PC-3 (cell line): ENCODE data around the gene PROP1. TPM values are rescaled to one million over a fixed set of nuclear protein-coding genes. Genes with fewer than 3 reads are reported as not detected.
"Not testable (repeated sequence)": the region's sequence is repeated elsewhere in the genome, so short reads cannot be mapped to it uniquely, and the experiment has no call there.

ENCODE experiments used
- ATAC-seq: fragments of 200-7000 bp; cut with Tn5 transposase; 2 replicates; pipeline ENCODE4 v1.9.1; 2020; ENCODE audit warnings: mild to moderate bottlenecking, moderate library complexity
- BruUV-seq: library from RNA; stranded (reverse); fragments of 400-500 nt; replicated peaks from 2 replicates; lab custom pipeline; 2021; lab: Mats Ljungman, UMichigan
- CTCF ChIA-PET: fragments of 300-600 bp; sonication (Branson Sonifier 250); formaldehyde crosslinking; loops from one replicate; lab custom pipeline; 2022; ENCODE audit warnings: antibody characterized with exemption; lab: Charles Lee
- POLR2A ChIA-PET: fragments of 300-600 bp; sonication (Branson Sonifier 250); formaldehyde crosslinking; loops from one replicate; lab custom pipeline; 2022; ENCODE audit warnings: antibody characterized with exemption; ENCODE audit not compliant: unreplicated experiment; lab: Charles Lee
- DNase-seq: peaks from one replicate; pipeline ENCODE4 v3.0.0-alpha.2; 2015
- H2AFZ ChIP-seq: fragments of 300-600 bp; sonication (generic); 2 replicates; pipeline ENCODE4 v1.6.0; 2016; ENCODE audit warnings: antibody characterized with exemption, low read length
- H3F3A ChIP-seq: fragments of 300-600 bp; sonication (generic); one replicate; pipeline ENCODE4 v1.6.0; 2017; ENCODE audit warnings: antibody characterized with exemption, low read length, control low read depth, mild to moderate bottlenecking; ENCODE audit not compliant: unreplicated experiment
- H3K27ac ChIP-seq: fragments of 300-600 bp; sonication (generic); 2 replicates; pipeline ENCODE4 v1.5.1; 2016; ENCODE audit warnings: mild to moderate bottlenecking, low read length
- H3K27me3 ChIP-seq: fragments of 300-600 bp; sonication (generic); 2 replicates; pipeline ENCODE4 v1.6.1; 2016; ENCODE audit warnings: low read length, mixed read lengths
- H3K36me3 ChIP-seq: fragments of 300-600 bp; sonication (generic); 2 replicates; pipeline ENCODE4 v1.6.1; 2016; ENCODE audit warnings: low read depth, mixed run types, low read length, mixed read lengths
- H3K4me1 ChIP-seq: fragments of 300-600 bp; sonication (generic); 2 replicates; pipeline ENCODE4 v1.5.1; 2016; ENCODE audit warnings: low read length; ENCODE audit not compliant: insufficient read depth
- H3K4me2 ChIP-seq: fragments of 300-600 bp; sonication (generic); 2 replicates; pipeline ENCODE4 v1.6.0; 2016; ENCODE audit warnings: low read length
- H3K4me3 ChIP-seq: fragments of 300-600 bp; sonication (generic); 2 replicates; pipeline ENCODE4 v1.5.1; 2016; ENCODE audit warnings: mild to moderate bottlenecking, low read length, mixed read lengths
- H3K79me2 ChIP-seq: fragments of 300-600 bp; sonication (generic); 2 replicates; pipeline ENCODE4 v1.6.1; 2017; ENCODE audit warnings: low read length, mixed read lengths
- H3K9ac ChIP-seq: fragments of 300-600 bp; sonication (generic); 2 replicates; pipeline ENCODE4 v1.6.0; 2016; ENCODE audit warnings: mild to moderate bottlenecking, low read length
- H3K9me2 ChIP-seq: fragments of 300-600 bp; sonication (generic); replicated peaks from 2 replicates; pipeline ENCODE4 v1.6.1; 2016; ENCODE audit warnings: mixed run types, low read length, mixed read lengths
- H3K9me3 ChIP-seq: fragments of 300-600 bp; sonication (generic); 2 replicates; pipeline ENCODE4 v1.6.1; 2016; ENCODE audit warnings: low read length, mixed read lengths
- H4K20me1 ChIP-seq: fragments of 300-600 bp; sonication (generic); 2 replicates; pipeline ENCODE4 v1.6.1; 2016; ENCODE audit warnings: low read length, mixed read lengths
- CTCF ChIP-seq: fragments of 300-600 bp; sonication (generic); conservative IDR thresholded peaks from 2 replicates; pipeline ENCODE4 v1.5.1; 2017; ENCODE audit warnings: antibody characterized with exemption, low read depth, mild to moderate bottlenecking, low read length
- EZH2 ChIP-seq: fragments of 300-600 bp; sonication (generic); IDR thresholded peaks from one replicate; pipeline ENCODE4 v1.6.1; 2017; ENCODE audit warnings: antibody characterized with exemption, mild to moderate bottlenecking, low read length; ENCODE audit not compliant: unreplicated experiment
- EZH2phosphoT487 ChIP-seq: fragments of 300-600 bp; sonication (generic); IDR thresholded peaks from 2 replicates; pipeline ENCODE4 v1.6.1; 2018; ENCODE audit warnings: mild to moderate bottlenecking, antibody characterized with exemption, low read length, borderline replicate concordance
- intact Hi-C: fragments of 100-400 bp; cut with micrococcal nuclease; formaldehyde crosslinking; loops from 2 replicates; pipeline ENCODE4 v1.9.0; 2023
- total RNA-seq: library from RNA; depleted of rRNA; stranded (reverse); fragments of >200 nt; gene quantifications from 2 replicates; pipeline ENCODE4 v1.2.3, GENCODE V29; 2014

Gene PROP1
- total RNA-seq, 1 experiment from 2014 or later = not detected

DNA sequence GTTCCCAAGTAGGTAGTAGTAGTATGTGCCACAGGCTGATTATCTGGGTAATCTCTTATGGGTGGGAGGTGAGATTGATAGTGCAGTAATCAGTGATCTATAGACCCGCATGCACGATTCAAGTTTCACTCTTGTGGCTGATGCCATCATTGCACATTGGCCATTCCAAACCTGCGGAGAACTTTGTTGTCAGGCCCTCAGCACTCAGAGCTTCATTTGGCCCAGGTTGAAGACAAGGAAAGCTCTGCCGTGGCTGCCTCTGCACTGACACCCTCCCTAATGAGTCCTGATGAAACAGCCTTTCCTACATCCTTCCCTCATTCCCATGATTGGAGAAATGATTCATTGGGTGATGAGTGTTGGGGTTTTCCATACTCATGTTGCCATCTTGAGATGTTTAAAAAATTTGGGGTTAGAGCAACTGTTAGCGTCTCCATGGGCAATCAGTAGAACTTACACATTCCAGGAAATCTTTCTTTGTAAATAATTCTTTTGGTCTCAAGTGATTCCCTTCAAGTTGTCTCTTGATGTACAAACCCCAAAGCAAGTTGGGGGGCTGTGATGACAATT, 22.9 kb downstream of the PROP1 start:
- CTCF ChIA-PET = no interaction called here
- H3K9me3 ChIP-seq = no peaks in the 10 kb centered on the region

DNA sequence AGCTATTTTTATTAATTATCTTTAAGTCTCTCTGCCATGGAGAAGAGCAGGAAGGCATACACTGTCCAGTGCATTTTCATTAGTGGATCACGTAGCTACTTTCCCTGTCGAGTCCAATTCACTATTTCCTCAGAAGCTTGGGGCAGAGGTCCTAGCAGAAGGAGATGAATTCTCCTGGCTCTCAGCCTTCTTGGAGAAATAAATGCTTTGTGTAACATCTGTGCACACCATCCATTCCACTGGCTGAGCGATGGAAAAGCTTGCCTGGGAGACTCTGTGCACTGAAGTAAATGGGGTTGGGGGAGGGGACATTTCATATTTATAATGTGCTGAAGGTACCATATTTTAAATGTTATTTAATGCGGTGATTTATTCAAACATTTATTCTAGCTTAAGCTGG, 23.4 kb downstream of the PROP1 start:
- no peak for ATAC-seq
- DNase-seq = no peak
- ChIA-PET CTCF (no interaction called here), POLR2A (no interaction called here)
- TF ChIP-seq EZH2 = no peak
- TF ChIP-seq CTCF = no peak
- TF ChIP-seq EZH2phosphoT487 = no peak
- BruUV-seq = no TSS peak
- Histone ChIP-seq H2AFZ (no peak overlapping the region), H3K4me2 (no peak overlapping the region), H3K4me3 (no peak overlapping the region), H3F3A (no peaks in the 10 kb centered on the region), H3K36me3 (no peaks in the 10 kb centered on the region), H3K9me3 (no peaks in the 10 kb centered on the region), H3K27me3 (no peaks in the 10 kb centered on the region), H3K27ac (no peak overlapping the region), H3K4me1 (peaks cover 13% of the 10 kb centered on the region), H3K9ac (no peak overlapping the region), H4K20me1 (no peaks in the 10 kb centered on the region), H3K9me2 (no peaks in the 10 kb centered on the region), H3K79me2 (no peaks in the 10 kb centered on the region)
- intact Hi-C loops = no loop called here

More for the DNA sequence above, 22.9 kb downstream of the PROP1 start:
- H3K79me2 ChIP-seq = no peaks in the 10 kb centered on the region
- TF ChIP-seq CTCF (no peak), EZH2phosphoT487 (no peak), EZH2 (no peak)
- H3K27me3 ChIP-seq = no peaks in the 10 kb centered on the region
- H3K9ac ChIP-seq = no peak overlapping the region
- H4K20me1 ChIP-seq = no peaks in the 10 kb centered on the region
- POLR2A ChIA-PET = no interaction called here
- no TSS peak for BruUV-seq
- H3K4me3 ChIP-seq = no peak overlapping the region
- no peaks in the 10 kb centered on the region for H3F3A ChIP-seq
- H3K36me3 ChIP-seq = no peaks in the 10 kb centered on the region
- no peak for DNase-seq
- H2AFZ ChIP-seq = no peak overlapping the region
- no peak overlapping the region for H3K27ac ChIP-seq
- H3K4me1 ChIP-seq = peaks cover 8% of the 10 kb centered on the region; the same call in 1 of the 2 replicates
- H3K9me2 ChIP-seq = no peaks in the 10 kb centered on the region
- no peak for ATAC-seq
- intact Hi-C loops = no loop called here
- no peak overlapping the region for H3K4me2 ChIP-seq

GRCh38 chr5:177972014-177972413, 24.0 kb downstream of the PROP1 start:
- H3K9ac ChIP-seq, H2AFZ ChIP-seq, POLR2A ChIA-PET, H3K27me3 ChIP-seq, H4K20me1 ChIP-seq, DNase-seq, H3K79me2 ChIP-seq, H3K4me3 ChIP-seq, H3K9me2 ChIP-seq, intact Hi-C loops, ATAC-seq, H3K4me2 ChIP-seq, BruUV-seq, H3K36me3 ChIP-seq, H3K9me3 ChIP-seq, H3K27ac ChIP-seq, H3F3A ChIP-seq, CTCF ChIA-PET: not testable (repeated sequence)
- peaks cover 18% of the 10 kb centered on the region for H3K4me1 ChIP-seq
